ENCODE results near the gene CHRNB4.
"Not testable (repeated sequence)": the region's sequence is repeated elsewhere in the genome, so short reads cannot be mapped to it uniquely, and the experiment has no call there.

The CHRNB4 gene

DNA sequence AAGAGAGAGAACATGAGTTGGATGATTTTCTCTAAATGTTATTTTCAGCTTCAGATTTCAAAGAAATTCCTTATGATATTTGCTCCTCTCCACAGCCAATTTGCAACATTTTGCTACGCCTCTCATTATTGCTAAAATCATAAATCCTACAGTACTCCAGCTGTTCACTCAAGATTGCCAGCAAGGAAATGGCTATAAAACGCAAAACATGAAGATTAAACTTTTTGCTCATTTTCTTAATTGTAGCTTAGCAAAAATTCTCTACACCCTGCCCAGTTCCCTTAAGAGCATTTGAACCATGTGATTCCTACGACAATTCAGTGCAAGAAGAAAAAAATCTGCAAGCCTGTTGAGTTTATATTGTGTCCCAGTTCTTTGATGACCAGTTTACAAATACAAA lies 27.0 kb downstream of the CHRNB4 start:
- no peak overlapping the region for H3K27ac ChIP-seq
- no peak for TF ChIP-seq ZFX (IDR thresholded peaks at IDR 0.05; ENCODE audit: borderline replicate concordance)
- TF ChIP-seq, protein P1, sequence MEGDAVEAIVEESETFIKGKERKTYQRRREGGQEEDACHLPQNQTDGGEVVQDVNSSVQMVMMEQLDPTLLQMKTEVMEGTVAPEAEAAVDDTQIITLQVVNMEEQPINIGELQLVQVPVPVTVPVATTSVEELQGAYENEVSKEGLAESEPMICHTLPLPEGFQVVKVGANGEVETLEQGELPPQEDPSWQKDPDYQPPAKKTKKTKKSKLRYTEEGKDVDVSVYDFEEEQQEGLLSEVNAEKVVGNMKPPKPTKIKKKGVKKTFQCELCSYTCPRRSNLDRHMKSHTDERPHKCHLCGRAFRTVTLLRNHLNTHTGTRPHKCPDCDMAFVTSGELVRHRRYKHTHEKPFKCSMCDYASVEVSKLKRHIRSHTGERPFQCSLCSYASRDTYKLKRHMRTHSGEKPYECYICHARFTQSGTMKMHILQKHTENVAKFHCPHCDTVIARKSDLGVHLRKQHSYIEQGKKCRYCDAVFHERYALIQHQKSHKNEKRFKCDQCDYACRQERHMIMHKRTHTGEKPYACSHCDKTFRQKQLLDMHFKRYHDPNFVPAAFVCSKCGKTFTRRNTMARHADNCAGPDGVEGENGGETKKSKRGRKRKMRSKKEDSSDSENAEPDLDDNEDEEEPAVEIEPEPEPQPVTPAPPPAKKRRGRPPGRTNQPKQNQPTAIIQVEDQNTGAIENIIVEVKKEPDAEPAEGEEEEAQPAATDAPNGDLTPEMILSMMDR (IDR thresholded peaks at IDR 0.05) = no peak

DNA sequence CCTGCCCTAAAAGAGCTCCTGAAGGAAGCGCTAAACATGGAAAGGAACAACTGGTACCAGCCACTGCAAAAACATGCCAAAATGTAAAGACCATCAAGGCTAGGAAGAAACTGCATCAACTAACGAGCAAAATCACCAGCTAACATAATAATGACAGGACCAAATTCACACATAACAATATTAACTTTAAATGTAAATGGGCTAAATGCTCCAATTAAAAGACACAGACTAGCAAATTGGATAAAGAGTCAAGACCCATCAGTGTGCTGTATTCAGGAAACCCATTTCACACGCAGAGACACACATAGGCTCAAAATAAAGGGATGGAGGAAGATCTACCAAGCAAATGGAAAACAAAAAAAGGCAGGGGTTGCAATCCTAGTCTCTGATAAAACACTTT lies 31.5 kb downstream of the CHRNB4 start:
- H3K27ac ChIP-seq = not testable (repeated sequence)

DNA sequence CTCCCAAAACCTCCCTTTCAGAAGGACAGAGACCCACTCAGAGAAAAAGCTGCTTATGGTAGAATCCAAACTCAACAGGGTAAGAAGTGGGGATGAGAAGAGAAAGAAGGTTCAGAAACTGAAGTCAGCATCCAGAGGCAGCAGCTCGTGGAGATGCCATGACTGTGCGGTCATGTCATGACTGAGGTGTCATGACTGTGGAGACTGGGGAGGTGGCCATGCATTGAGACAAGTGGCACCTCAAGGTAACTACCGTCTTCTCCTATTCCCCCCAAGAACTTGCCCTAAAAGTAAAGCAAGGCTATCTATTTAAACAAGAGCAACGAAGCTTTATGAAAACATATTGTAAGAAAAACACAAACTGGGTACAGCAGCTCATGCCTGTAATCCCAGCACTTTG lies 35.3 kb downstream of the CHRNB4 start:
- no peak overlapping the region for H3K27ac ChIP-seq
- TF ChIP-seq, protein P1 (IDR thresholded peaks at IDR 0.05) = no peak
- TF ChIP-seq ZFX (IDR thresholded peaks at IDR 0.05; ENCODE audit: borderline replicate concordance) = no peak

DNA sequence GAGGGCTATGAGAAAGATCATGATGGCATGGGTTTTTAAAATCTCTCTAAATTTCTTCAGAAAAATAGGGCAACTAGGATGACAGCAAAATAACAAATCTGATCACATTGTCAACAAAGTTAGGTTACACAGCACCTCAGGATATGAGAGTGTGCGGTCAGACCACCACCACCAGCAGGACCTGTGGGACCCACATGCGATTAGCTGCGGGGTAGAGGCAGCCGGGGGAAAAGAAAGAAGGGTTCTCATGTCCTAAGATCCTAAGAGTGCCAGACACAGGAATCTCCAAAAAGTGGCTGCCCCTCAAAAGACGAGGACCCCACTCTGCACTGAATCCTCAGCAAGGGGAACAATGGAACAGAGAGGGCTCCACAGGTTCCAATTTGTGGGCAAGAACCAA lies 35.8 kb downstream of the CHRNB4 start:
- H3K27ac ChIP-seq = no peak overlapping the region
- TF ChIP-seq, protein P1 (IDR thresholded peaks at IDR 0.05) = no peak
- no peak for TF ChIP-seq ZFX (IDR thresholded peaks at IDR 0.05; ENCODE audit: borderline replicate concordance)

DNA sequence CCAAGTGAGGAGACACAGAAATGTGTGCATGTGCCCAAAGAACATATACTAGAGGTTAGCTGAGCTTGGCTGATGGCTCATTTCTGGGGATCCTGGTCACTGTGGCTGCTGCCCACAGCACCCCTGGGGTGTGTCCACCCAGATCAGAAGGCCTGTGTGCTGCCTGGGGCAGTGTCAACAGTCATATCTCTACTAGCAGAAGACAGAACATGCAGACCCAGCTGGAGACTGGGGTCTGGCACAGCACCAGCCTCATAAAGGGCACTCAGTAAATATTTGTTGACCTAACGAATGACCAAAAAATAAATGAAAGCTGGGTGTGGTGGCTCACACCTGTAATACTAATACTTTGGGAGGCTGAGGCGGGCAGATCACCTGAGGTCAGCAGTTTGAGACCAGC lies 36.6 kb downstream of the CHRNB4 start:
- TF ChIP-seq, protein P1 (IDR thresholded peaks at IDR 0.05) = no peak
- TF ChIP-seq ZFX (IDR thresholded peaks at IDR 0.05; ENCODE audit: borderline replicate concordance) = no peak
- H3K27ac ChIP-seq = 0 out of 2 replicates have a peak overlapping the region, but pooled peaks have one; percentile 15

DNA sequence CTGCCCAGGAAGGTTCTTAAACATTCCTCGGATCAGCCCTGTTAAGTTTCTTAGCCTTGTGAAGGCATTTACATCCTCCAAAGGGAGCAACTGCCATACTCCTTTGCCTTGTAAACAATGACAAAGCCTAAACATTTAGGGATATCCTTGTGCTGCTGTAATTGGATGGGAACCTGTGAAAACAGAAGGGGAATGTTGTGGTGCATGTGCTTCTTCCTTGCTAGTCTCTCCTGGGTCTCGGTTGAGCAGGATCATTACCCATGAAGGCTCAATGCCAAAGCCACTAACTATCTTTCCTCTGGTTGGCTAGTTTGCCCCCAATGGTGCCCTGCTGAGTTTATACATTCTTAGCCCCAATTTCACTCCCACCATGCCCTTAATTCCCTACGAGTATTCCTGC lies 37.5 kb downstream of the CHRNB4 start:
- no peak overlapping the region for H3K27ac ChIP-seq
- no peak for TF ChIP-seq ZFX (IDR thresholded peaks at IDR 0.05; ENCODE audit: borderline replicate concordance)
- TF ChIP-seq, protein P1 (IDR thresholded peaks at IDR 0.05) = no peak

DNA sequence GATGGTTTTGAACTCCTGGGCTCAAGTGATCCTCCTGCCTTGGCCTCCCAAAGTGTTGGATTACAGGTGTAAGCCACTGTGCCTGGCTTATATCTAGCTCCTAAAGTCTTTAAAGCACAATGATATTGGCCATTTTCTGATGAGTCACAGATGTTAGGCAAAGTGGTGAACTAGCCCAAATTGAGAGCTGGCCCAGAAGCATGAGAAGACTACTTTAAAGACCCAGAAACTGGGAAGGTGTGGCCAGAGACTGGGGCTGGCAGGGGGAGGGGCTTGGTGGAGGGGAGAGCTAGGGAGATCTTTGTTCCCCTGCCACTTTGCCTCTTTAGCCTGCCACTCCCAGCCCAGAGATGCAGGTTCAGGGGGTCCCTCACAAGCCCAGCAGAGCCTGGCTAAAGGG lies 41.8 kb downstream of the CHRNB4 start:
- no peak overlapping the region for H3K27ac ChIP-seq
- no peak for TF ChIP-seq ZFX (IDR thresholded peaks at IDR 0.05; ENCODE audit: borderline replicate concordance)
- TF ChIP-seq, protein P1 (IDR thresholded peaks at IDR 0.05) = no peak

DNA sequence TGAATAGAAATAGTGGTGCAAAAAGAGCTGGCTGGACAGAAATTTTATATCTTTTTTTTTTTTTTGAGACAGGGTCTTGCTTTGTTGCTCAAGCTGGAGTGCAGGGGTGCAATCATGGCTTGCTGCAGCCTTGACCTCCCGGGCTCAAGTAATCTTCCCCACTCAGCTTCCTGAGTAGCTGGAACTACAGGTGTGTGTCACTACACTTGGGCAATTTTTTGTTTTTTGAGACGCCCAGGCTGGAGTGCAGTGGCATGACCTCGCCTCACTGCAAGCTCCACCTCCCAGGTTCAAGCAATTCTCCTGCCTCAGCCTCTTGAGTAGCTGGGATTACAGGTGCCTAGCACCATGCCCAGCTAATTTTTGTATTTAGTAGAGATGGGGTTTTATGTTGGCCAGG lies 42.7 kb downstream of the CHRNB4 start:
- no peak overlapping the region for H3K27ac ChIP-seq
- TF ChIP-seq, protein P1 (IDR thresholded peaks at IDR 0.05) = no peak
- no peak for TF ChIP-seq ZFX (IDR thresholded peaks at IDR 0.05; ENCODE audit: borderline replicate concordance)
